Measurements from ENCODE around the gene KPTN.

KPTN gene

DNA sequence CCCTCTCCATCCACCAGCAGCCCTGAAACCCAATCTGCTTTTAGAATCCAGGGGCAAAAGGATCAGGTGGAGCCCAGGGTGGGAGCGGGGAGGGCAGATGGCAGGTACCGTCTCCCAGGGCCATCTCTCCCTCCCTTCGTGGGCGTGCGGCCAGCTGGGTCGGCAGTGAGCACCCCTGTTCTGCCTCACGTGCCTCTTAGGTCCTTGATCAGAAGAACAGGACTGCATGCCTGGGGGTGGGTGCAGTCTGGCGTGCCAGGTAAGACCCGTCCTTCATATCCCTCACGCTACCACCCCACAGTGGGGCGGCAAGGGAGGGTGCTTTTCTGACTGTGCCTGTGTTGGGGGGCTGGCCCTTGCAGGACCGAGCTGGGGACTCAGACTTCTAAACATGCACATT is 14.3 kb downstream of the KPTN start:
- TF ChIP-seq, protein P1, sequence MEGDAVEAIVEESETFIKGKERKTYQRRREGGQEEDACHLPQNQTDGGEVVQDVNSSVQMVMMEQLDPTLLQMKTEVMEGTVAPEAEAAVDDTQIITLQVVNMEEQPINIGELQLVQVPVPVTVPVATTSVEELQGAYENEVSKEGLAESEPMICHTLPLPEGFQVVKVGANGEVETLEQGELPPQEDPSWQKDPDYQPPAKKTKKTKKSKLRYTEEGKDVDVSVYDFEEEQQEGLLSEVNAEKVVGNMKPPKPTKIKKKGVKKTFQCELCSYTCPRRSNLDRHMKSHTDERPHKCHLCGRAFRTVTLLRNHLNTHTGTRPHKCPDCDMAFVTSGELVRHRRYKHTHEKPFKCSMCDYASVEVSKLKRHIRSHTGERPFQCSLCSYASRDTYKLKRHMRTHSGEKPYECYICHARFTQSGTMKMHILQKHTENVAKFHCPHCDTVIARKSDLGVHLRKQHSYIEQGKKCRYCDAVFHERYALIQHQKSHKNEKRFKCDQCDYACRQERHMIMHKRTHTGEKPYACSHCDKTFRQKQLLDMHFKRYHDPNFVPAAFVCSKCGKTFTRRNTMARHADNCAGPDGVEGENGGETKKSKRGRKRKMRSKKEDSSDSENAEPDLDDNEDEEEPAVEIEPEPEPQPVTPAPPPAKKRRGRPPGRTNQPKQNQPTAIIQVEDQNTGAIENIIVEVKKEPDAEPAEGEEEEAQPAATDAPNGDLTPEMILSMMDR (IDR thresholded peaks at IDR 0.05; ENCODE audit: insufficient read depth, missing control alignments): no peak
- DNase-seq (ENCODE audit: insufficient read length, low spot score): peak; percentile 6
- no peak for FAIRE-seq

DNA sequence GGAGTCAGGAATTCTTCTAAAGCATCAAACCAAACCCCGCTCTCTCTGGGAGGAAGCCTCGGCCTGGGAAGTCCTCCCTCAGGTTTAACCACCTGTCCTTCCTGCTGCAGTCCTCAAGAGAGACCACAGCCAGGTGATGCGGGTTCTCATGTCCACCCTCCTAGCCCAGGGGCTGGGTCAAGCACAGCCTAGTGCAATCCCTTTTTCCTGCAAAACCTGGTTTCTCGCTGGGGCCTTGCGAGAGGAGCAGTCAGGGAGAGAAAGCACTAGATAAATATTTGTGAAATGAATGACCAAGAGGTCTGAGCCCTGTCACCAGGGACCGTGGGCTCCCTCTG is 14.7 kb downstream of the KPTN start:
- no peak for FAIRE-seq
- TF ChIP-seq, protein P1 (IDR thresholded peaks at IDR 0.05; ENCODE audit: insufficient read depth, missing control alignments): no peak
- DNase-seq (ENCODE audit: insufficient read length, low spot score): no peak

DNA sequence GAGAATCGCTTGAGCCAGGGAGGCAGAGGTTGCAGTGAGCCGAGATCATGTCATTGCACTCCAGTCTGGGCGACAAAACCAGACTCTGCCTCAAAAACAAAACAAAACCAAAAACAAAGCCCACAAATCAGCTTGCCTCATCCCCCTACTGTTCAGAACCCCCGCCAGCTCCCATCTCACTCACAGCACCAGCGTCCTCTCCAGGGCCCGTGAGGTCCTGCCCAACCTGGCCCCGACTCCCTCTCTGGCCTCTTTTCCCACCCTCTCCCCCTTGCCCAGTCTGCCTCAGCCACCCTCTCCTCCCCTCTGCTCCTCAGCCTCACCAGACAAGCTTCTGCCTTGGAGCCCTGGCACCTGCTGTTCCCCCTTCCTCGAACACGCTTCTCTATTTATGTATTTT is 16.1 kb downstream of the KPTN start:
- DNase-seq (ENCODE audit: insufficient read length, low spot score) (peak; percentile 7), FAIRE-seq (no peak)
- TF ChIP-seq, protein P1 (IDR thresholded peaks at IDR 0.05; ENCODE audit: insufficient read depth, missing control alignments): no peak

DNA sequence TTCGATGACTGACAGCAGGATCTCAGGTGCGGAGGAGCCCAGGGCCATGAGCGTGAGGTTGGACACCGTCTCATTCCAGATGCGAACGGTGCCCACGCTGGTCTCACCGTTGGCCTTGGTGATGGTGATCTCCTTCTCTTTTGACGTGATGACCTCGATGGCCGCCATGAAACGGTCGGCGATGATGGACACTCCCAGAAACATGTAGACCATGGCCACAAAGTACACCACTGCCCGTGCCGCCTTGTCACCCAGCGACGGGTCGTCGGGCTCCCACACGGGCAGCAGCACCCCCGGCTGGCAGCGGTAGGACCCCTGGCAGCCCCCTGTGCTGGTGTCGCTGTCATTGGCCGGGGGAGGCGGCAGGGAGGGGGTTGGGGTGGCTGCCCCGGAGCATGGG is 18.1 kb downstream of the KPTN start:
- DNase-seq (ENCODE audit: insufficient read length, low spot score) (no peak), FAIRE-seq (no peak)
- TF ChIP-seq, protein P1 (IDR thresholded peaks at IDR 0.05; ENCODE audit: insufficient read depth, missing control alignments): no peak

DNA sequence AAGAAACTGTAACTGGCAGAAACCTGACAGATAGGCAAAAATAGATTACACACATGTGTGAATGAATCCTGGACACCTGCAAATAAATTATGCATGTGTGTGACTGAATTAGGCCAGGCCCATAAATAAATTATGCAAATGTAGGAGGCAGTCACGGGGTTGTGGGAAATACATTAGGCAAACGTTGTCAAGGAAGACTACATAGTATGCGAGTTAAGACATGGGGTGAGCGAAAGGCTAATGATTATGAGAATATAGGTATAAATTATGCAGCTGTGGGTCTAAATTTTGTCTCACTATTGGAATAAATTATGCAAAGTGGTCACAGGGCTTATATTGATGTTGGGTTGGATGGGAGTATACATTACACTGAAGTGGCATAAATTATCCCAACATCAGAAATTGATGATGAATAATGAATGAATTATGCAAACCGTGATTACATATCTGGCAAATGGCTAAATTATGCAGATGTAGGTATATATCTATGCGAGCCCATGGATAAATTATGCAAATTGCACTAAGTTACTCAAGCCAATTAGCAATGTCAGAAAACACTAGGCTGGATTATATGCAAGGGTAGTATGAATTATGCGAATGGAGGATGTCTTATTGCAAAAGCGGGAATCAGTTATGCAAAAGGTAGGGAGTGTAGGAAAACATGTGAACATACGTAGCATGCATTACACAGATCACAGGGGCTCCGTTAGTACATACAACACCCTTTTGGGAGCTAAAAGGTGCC is 19.2 kb downstream of the KPTN start:
- TF ChIP-seq, protein P1 (IDR thresholded peaks at IDR 0.05; ENCODE audit: insufficient read depth, missing control alignments): no peak
- no peak for DNase-seq (ENCODE audit: insufficient read length, low spot score)
- no peak for FAIRE-seq

DNA sequence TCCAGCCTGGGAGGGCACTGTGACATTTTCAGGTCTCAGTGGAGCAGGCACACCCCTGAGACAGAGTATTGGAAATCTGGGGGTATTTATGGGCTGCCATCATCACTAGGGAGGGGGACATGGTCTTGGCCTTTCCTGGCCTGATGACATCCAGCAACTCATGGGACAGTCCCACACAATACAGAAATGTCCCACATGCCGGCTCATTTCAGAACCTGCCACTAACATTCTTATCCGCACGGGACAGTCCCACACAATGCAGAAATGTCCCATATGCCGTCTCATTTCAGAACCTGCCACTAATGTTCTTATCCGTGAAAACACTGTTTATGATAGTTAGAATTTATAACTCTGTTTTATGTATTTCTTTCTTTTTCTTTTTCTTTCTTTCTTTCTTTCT is 22.1 kb downstream of the KPTN start:
- FAIRE-seq (no peak), DNase-seq (ENCODE audit: insufficient read length, low spot score) (no peak)
- TF ChIP-seq, protein P1 (IDR thresholded peaks at IDR 0.05; ENCODE audit: insufficient read depth, missing control alignments): no peak

DNA sequence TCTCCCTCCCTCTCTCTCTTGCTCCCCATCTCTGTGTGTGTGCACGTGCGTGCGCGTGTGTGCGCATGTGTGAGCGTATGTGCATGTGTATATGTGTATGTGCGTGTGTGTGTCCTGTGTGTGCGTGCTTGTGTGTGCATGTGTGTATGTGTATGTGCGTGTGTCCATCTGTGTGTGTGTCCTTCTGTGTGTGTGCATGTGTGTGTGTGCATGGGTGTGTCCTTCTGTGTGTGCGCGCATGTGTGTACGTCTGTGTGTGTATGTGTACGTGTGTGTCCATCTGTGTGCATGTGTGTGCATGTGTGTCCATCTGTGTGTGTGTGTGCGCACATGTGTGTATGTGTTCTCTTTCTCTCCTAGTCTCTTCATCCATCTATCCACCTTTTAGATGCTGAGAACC is 24.5 kb downstream of the KPTN start:
- DNase-seq (ENCODE audit: insufficient read length, low spot score) (no peak), FAIRE-seq (no peak)
- TF ChIP-seq, protein P1 (IDR thresholded peaks at IDR 0.05; ENCODE audit: insufficient read depth, missing control alignments): no peak

All from D721Med (cell line).